Glutamatergic neuron (in vitro differentiated cells): ENCODE results near the gene NR6A1. TPM values are rescaled to one million over a fixed set of nuclear protein-coding genes. Genes with fewer than 3 reads are reported as not detected.

ENCODE experiments used
- DNase-seq: peaks from one replicate; pipeline ENCODE4 v3.0.0; 2022
- H3K27ac Mint-ChIP-seq: one replicate; pipeline ENCODE4 v1.8.0; 2020; ENCODE audit warnings: mild to moderate bottlenecking, mixed read lengths, inconsistent platforms; ENCODE audit not compliant: unreplicated experiment
- H3K27me3 Mint-ChIP-seq: one replicate; pipeline ENCODE4 v1.8.0; 2020; ENCODE audit warnings: mild to moderate bottlenecking, moderate library complexity, mixed read lengths, inconsistent platforms; ENCODE audit not compliant: unreplicated experiment
- H3K36me3 Mint-ChIP-seq: one replicate; pipeline ENCODE4 v1.8.0; 2020; ENCODE audit warnings: mild to moderate bottlenecking, mixed read lengths, inconsistent platforms; ENCODE audit not compliant: unreplicated experiment
- H3K4me1 Mint-ChIP-seq: one replicate; pipeline ENCODE4 v1.8.0; 2020; ENCODE audit warnings: mild to moderate bottlenecking, low read depth, mixed read lengths, inconsistent platforms; ENCODE audit not compliant: unreplicated experiment
- H3K4me3 Mint-ChIP-seq: one replicate; pipeline ENCODE4 v1.8.0; 2020; ENCODE audit warnings: mild to moderate bottlenecking, mixed read lengths, inconsistent platforms; ENCODE audit not compliant: unreplicated experiment
- H3K9me3 Mint-ChIP-seq: one replicate; pipeline ENCODE4 v1.8.0; 2020; ENCODE audit warnings: mild to moderate bottlenecking, moderate library complexity, mixed read lengths, inconsistent platforms; ENCODE audit not compliant: unreplicated experiment
- CTCF ChIP-seq: fragments of 200-600 bp; sonication (generic); IDR thresholded peaks from one replicate; pipeline ENCODE4 v1.5.0; 2021; ENCODE audit not compliant: partially characterized antibody, unreplicated experiment
- total RNA-seq: library from RNA; stranded (reverse); fragmentation: NEBNext Ultra II Directional; extraction: Animal tissue kit (Norgen Biotek cat#: 25700); gene quantifications from one replicate; pipeline ENCODE4 v1.2.1, GENCODE V29; 2021; ENCODE audit not compliant: unreplicated experiment

Gene NR6A1
- total RNA-seq, 1 donor from 2014 or later: 51.0 TPM

- Mint-ChIP-seq H3K36me3 (no peaks in the 10 kb centered on the region), H3K9me3 (peaks cover 2% of the 10 kb centered on the region), H3K4me1 (peaks cover 2% of the 10 kb centered on the region), H3K4me3 (no peak overlapping the region), H3K27ac (no peak overlapping the region), H3K27me3 (peaks cover 9% of the 10 kb centered on the region)
- no peak for DNase-seq
- no peak for TF ChIP-seq CTCF
Measured at GRCh38 chr9:124475158-124475867, 295.8 kb downstream of the NR6A1 start.

- no peak overlapping the region for H3K4me3 Mint-ChIP-seq
- no peak for DNase-seq
- H3K27ac Mint-ChIP-seq: no peak overlapping the region
- TF ChIP-seq CTCF: no peak
- peaks cover 2% of the 10 kb centered on the region for H3K4me1 Mint-ChIP-seq
- no peaks in the 10 kb centered on the region for H3K9me3 Mint-ChIP-seq
- peaks cover 5% of the 10 kb centered on the region for H3K27me3 Mint-ChIP-seq
- H3K36me3 Mint-ChIP-seq: no peaks in the 10 kb centered on the region
Measured at GRCh38 chr9:124474151-124474550, 297.0 kb downstream of the NR6A1 start.

- no peaks in the 10 kb centered on the region for H3K36me3 Mint-ChIP-seq
- H3K9me3 Mint-ChIP-seq: peaks cover 2% of the 10 kb centered on the region
- peaks cover 7% of the 10 kb centered on the region for H3K27me3 Mint-ChIP-seq
- no peak overlapping the region for H3K4me3 Mint-ChIP-seq
- peaks cover under 1% of the 10 kb centered on the region for H3K4me1 Mint-ChIP-seq
- no peak for TF ChIP-seq CTCF
- DNase-seq: no peak
- H3K27ac Mint-ChIP-seq: no peak overlapping the region
Measured at GRCh38 chr9:124473310-124473709, 297.8 kb downstream of the NR6A1 start.

- peaks cover 2% of the 10 kb centered on the region for H3K9me3 Mint-ChIP-seq
- H3K4me1 Mint-ChIP-seq: no peaks in the 10 kb centered on the region
- peaks cover 5% of the 10 kb centered on the region for H3K27me3 Mint-ChIP-seq
- no peak for TF ChIP-seq CTCF
- no peak overlapping the region for H3K4me3 Mint-ChIP-seq
- no peaks in the 10 kb centered on the region for H3K36me3 Mint-ChIP-seq
- no peak for DNase-seq
- no peak overlapping the region for H3K27ac Mint-ChIP-seq
Measured at GRCh38 chr9:124472770-124473169, 298.3 kb downstream of the NR6A1 start.

- no peaks in the 10 kb centered on the region for H3K4me1 Mint-ChIP-seq
- DNase-seq: no peak
- H3K27me3 Mint-ChIP-seq: peaks cover 6% of the 10 kb centered on the region
- no peaks in the 10 kb centered on the region for H3K36me3 Mint-ChIP-seq
- TF ChIP-seq CTCF: no peak
- H3K4me3 Mint-ChIP-seq: no peak overlapping the region
- H3K27ac Mint-ChIP-seq: no peak overlapping the region
- peaks cover 2% of the 10 kb centered on the region for H3K9me3 Mint-ChIP-seq
Measured at GRCh38 chr9:124471761-124472160, 299.4 kb downstream of the NR6A1 start.
